SK-N-SH treated with all-trans-retinoic acid at 6 μM for 48 hours (cell line): ENCODE data around the gene TAF3.

Experiments
- ATAC-seq: fragments of 200-7000 bp; cut with Tn5 transposase; 3 replicates; pipeline ENCODE4 v1.9.1; 2020; ENCODE audit warnings: mild to moderate bottlenecking, moderate library complexity
- BACH2 ChIP-seq: fragments of 250-450 bp; sonication (Bioruptor Pico); IDR thresholded peaks from 2 replicates; pipeline ENCODE4 v1.9.0; 2021; ENCODE audit warnings: mild to moderate bottlenecking, borderline replicate concordance
- CSDC2 ChIP-seq: fragments of 250-450 bp; sonication (Bioruptor Pico); IDR thresholded peaks from 2 replicates; pipeline ENCODE4 v1.5.0; 2020; ENCODE audit warnings: mild to moderate bottlenecking, moderate library complexity
- GLIS3 ChIP-seq: fragments of 250-450 bp; sonication (Bioruptor Pico); IDR thresholded peaks from 2 replicates; pipeline ENCODE4 v1.5.0; 2020; ENCODE audit warnings: mild to moderate bottlenecking, moderate library complexity
- OSR1 ChIP-seq: fragments of 250-450 bp; sonication (Bioruptor Pico); IDR thresholded peaks from 2 replicates; pipeline ENCODE4 v1.8.0; 2022; ENCODE audit warnings: moderate library complexity, mild to moderate bottlenecking, inconsistent platforms
- PPARA ChIP-seq: fragments of 250-450 bp; sonication (Bioruptor Pico); IDR thresholded peaks from 2 replicates; pipeline ENCODE4 v1.5.0; 2020; ENCODE audit warnings: mild to moderate bottlenecking, borderline replicate concordance
- RARB ChIP-seq: fragments of 250-450 bp; sonication (Bioruptor Pico); IDR thresholded peaks from 2 replicates; pipeline ENCODE4 v1.8.0; 2021; ENCODE audit warnings: mild to moderate bottlenecking, moderate library complexity
- SNAI2 ChIP-seq: fragments of 250-450 bp; sonication (Bioruptor Pico); IDR thresholded peaks from 2 replicates; pipeline ENCODE4 v1.5.0; 2020; ENCODE audit warnings: mild to moderate bottlenecking, moderate library complexity
- TCF4 ChIP-seq: fragments of 250-450 bp; sonication (Bioruptor Pico); IDR thresholded peaks from 2 replicates; pipeline ENCODE4 v1.8.0; 2021; ENCODE audit warnings: mild to moderate bottlenecking, moderate library complexity, borderline replicate concordance
- TOX ChIP-seq: fragments of 250-450 bp; sonication (Bioruptor Pico); IDR thresholded peaks from 2 replicates; pipeline ENCODE4 v1.8.0; 2021; ENCODE audit warnings: mild to moderate bottlenecking, moderate library complexity, borderline replicate concordance
- ZC3H10 ChIP-seq: fragments of 250-450 bp; sonication (Bioruptor Pico); IDR thresholded peaks from 2 replicates; pipeline ENCODE4 v1.5.1; 2021; ENCODE audit warnings: mild to moderate bottlenecking, moderate library complexity
- ZFP3 ChIP-seq: fragments of 250-450 bp; sonication (Bioruptor Pico); IDR thresholded peaks from 2 replicates; pipeline ENCODE4 v1.5.0; 2020; ENCODE audit warnings: mild to moderate bottlenecking, moderate library complexity
- ZFP30 ChIP-seq: fragments of 450-650 bp; formaldehyde crosslinking; IDR thresholded peaks from 2 replicates; pipeline ENCODE4 v1.5.0; 2022; ENCODE audit warnings: mild to moderate bottlenecking, moderate library complexity
- ZNF565 ChIP-seq: fragments of 450-650 bp; formaldehyde crosslinking; conservative IDR thresholded peaks from 2 replicates; pipeline ENCODE4 v1.5.0; 2020; ENCODE audit warnings: low read depth, mild to moderate bottlenecking, moderate library complexity
- ZNF70 ChIP-seq: fragments of 450-650 bp; formaldehyde crosslinking; IDR thresholded peaks from 2 replicates; pipeline ENCODE4 v1.5.0; 2020; ENCODE audit warnings: mild to moderate bottlenecking, moderate library complexity
- TF ChIP-seq, protein P1 (sequence below): fragments of 250-450 bp; sonication (Bioruptor Pico); IDR thresholded peaks from 2 replicates; pipeline ENCODE4 v1.5.1; 2020; ENCODE audit warnings: low read depth, mild to moderate bottlenecking, moderate library complexity
- TF ChIP-seq, protein P2 (sequence below): fragments of 250-450 bp; sonication (Bioruptor Pico); IDR thresholded peaks from 2 replicates; pipeline ENCODE4 v1.5.0; 2020; ENCODE audit warnings: mild to moderate bottlenecking, moderate library complexity
- TF ChIP-seq, protein P3 (sequence below): fragments of 250-450 bp; sonication (Bioruptor Pico); IDR thresholded peaks from 2 replicates; pipeline ENCODE4 v1.8.0; 2020; ENCODE audit warnings: mild to moderate bottlenecking, moderate library complexity, borderline replicate concordance
- TF ChIP-seq, protein P4 (sequence below): fragments of 250-450 bp; sonication (Bioruptor Pico); IDR thresholded peaks from 2 replicates; pipeline ENCODE4 v1.8.0; 2021; ENCODE audit warnings: low read depth, mild to moderate bottlenecking, moderate library complexity, borderline replicate concordance

Gene TAF3

DNA sequence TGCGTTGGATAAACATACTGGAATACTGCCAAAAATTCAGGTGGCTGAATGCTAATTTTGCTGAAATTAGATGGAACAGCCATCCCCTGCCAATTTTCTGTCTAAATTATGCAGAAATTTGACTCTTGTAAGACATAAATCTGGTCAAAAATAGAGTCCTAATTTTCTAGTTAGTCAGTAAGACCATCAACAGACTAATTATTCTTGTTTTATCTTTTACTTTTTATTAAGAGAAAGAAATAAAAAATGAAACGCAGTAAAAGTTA lies 125.8 kb downstream of the TAF3 start:
- TF ChIP-seq CSDC2 (no peak), ZFP3 (CRISPR knock-in tag) (no peak), GLIS3 (CRISPR knock-in tag) (no peak), OSR1 (CRISPR knock-in tag) (no peak), TOX (CRISPR knock-in tag) (no peak), ZFP30 (CRISPR knock-in tag) (no peak), ZNF70 (CRISPR knock-in tag) (no peak), ZC3H10 (CRISPR knock-in tag) (no peak), TCF4 (CRISPR knock-in tag) (no peak), PPARA (no peak)
- TF ChIP-seq, protein P1, sequence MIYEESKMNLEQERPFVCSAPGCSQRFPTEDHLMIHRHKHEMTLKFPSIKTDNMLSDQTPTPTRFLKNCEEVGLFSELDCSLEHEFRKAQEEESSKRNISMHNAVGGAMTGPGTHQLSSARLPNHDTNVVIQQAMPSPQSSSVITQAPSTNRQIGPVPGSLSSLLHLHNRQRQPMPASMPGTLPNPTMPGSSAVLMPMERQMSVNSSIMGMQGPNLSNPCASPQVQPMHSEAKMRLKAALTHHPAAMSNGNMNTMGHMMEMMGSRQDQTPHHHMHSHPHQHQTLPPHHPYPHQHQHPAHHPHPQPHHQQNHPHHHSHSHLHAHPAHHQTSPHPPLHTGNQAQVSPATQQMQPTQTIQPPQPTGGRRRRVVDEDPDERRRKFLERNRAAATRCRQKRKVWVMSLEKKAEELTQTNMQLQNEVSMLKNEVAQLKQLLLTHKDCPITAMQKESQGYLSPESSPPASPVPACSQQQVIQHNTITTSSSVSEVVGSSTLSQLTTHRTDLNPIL (CRISPR knock-in tag): no peak
- TF ChIP-seq, protein P2, sequence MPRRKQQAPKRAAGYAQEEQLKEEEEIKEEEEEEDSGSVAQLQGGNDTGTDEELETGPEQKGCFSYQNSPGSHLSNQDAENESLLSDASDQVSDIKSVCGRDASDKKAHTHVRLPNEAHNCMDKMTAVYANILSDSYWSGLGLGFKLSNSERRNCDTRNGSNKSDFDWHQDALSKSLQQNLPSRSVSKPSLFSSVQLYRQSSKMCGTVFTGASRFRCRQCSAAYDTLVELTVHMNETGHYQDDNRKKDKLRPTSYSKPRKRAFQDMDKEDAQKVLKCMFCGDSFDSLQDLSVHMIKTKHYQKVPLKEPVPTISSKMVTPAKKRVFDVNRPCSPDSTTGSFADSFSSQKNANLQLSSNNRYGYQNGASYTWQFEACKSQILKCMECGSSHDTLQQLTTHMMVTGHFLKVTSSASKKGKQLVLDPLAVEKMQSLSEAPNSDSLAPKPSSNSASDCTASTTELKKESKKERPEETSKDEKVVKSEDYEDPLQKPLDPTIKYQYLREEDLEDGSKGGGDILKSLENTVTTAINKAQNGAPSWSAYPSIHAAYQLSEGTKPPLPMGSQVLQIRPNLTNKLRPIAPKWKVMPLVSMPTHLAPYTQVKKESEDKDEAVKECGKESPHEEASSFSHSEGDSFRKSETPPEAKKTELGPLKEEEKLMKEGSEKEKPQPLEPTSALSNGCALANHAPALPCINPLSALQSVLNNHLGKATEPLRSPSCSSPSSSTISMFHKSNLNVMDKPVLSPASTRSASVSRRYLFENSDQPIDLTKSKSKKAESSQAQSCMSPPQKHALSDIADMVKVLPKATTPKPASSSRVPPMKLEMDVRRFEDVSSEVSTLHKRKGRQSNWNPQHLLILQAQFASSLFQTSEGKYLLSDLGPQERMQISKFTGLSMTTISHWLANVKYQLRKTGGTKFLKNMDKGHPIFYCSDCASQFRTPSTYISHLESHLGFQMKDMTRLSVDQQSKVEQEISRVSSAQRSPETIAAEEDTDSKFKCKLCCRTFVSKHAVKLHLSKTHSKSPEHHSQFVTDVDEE (CRISPR knock-in tag): no peak
- ATAC-seq: no peak

DNA sequence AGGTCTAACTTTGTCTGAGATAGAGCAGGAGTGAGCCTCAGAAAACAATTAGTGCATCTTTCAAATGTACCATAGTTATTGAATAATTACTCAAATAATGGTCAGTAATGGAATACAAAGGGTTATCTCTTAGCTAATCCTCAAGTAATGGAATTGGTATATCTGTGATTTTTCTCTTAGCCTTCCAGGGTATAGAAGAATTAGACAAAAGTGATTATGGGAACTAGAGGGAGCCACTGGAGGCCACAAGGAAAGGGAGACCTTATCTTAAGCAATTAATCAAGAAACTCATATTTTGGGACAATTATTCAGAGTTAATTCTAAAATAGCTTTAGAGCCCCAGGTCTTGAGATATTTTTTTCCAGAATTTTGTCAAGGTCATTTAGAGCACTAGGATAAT lies 126.2 kb downstream of the TAF3 start:
- no peak for ATAC-seq
- TF ChIP-seq CSDC2: no peak
- TF ChIP-seq, protein P2 (CRISPR knock-in tag): no peak
- TF ChIP-seq, protein P3, sequence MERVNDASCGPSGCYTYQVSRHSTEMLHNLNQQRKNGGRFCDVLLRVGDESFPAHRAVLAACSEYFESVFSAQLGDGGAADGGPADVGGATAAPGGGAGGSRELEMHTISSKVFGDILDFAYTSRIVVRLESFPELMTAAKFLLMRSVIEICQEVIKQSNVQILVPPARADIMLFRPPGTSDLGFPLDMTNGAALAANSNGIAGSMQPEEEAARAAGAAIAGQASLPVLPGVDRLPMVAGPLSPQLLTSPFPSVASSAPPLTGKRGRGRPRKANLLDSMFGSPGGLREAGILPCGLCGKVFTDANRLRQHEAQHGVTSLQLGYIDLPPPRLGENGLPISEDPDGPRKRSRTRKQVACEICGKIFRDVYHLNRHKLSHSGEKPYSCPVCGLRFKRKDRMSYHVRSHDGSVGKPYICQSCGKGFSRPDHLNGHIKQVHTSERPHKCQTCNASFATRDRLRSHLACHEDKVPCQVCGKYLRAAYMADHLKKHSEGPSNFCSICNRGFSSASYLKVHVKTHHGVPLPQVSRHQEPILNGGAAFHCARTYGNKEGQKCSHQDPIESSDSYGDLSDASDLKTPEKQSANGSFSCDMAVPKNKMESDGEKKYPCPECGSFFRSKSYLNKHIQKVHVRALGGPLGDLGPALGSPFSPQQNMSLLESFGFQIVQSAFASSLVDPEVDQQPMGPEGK (CRISPR knock-in tag): no peak
- no peak for TF ChIP-seq SNAI2
- no peak for TF ChIP-seq BACH2 (CRISPR knock-in tag)
- TF ChIP-seq ZNF70 (CRISPR knock-in tag): no peak
- TF ChIP-seq TCF4 (CRISPR knock-in tag): no peak
- TF ChIP-seq OSR1 (CRISPR knock-in tag): no peak
- TF ChIP-seq, protein P1 (CRISPR knock-in tag): no peak
- no peak for TF ChIP-seq TOX (CRISPR knock-in tag)
- no peak for TF ChIP-seq RARB (CRISPR knock-in tag)
- TF ChIP-seq, protein P4, sequence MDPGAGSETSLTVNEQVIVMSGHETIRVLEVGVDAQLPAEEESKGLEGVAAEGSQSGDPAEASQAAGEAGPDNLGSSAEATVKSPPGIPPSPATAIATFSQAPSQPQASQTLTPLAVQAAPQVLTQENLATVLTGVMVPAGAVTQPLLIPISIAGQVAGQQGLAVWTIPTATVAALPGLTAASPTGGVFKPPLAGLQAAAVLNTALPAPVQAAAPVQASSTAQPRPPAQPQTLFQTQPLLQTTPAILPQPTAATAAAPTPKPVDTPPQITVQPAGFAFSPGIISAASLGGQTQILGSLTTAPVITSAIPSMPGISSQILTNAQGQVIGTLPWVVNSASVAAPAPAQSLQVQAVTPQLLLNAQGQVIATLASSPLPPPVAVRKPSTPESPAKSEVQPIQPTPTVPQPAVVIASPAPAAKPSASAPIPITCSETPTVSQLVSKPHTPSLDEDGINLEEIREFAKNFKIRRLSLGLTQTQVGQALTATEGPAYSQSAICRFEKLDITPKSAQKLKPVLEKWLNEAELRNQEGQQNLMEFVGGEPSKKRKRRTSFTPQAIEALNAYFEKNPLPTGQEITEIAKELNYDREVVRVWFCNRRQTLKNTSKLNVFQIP (CRISPR knock-in tag): no peak
- TF ChIP-seq GLIS3 (CRISPR knock-in tag): no peak
- TF ChIP-seq ZFP3 (CRISPR knock-in tag): no peak
- no peak for TF ChIP-seq ZNF565 (CRISPR knock-in tag)
- no peak for TF ChIP-seq ZFP30 (CRISPR knock-in tag)
- no peak for TF ChIP-seq ZC3H10 (CRISPR knock-in tag)
- TF ChIP-seq PPARA: no peak
